Fibroblast of mammary gland (primary cell): ENCODE measurements around the gene GAD1.
A peak's percentile ranks its signal among the peaks of the same experiment; 100 is the strongest.

Experiments
- DNase-seq: peaks from one replicate; pipeline ENCODE4 v3.0.0-alpha.2; 2010; ENCODE audit warnings: low read depth
- H3K4me3 ChIP-seq: 2 replicates; pipeline ENCODE4 v1.5.1; 2011; ENCODE audit warnings: low read depth, mild to moderate bottlenecking, low read length, moderate library complexity; ENCODE audit not compliant: control insufficient read depth
- TF ChIP-seq, protein P1 (sequence below): conservative IDR thresholded peaks from 2 replicates; pipeline ENCODE4 v1.5.1; 2011; ENCODE audit warnings: low read depth, low read length, inconsistent platforms; ENCODE audit not compliant: control insufficient read depth, insufficient read depth

Gene GAD1

DNA sequence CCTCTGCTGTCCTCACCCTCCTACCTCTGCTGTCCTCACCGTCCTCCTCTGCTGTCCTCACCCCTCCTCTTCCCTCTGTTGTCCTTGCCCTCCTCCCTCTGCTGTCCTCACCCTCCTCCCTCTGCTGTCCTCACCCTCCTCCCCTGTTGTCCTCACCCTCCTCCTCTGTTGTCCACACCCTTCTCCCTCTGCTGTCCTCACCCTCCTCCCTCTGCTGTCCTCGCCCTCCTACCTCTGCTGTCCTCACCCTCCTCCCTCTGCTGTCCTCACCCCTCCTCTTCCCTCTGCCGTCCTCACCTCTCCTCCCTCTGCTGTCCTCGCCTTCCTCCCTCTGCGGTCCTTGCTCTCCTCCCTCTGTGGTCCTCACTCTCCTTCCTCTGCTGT lies 11.8 kb downstream of the GAD1 start:
- no peak overlapping the region for H3K4me3 ChIP-seq
- no peak for DNase-seq
- TF ChIP-seq, protein P1, sequence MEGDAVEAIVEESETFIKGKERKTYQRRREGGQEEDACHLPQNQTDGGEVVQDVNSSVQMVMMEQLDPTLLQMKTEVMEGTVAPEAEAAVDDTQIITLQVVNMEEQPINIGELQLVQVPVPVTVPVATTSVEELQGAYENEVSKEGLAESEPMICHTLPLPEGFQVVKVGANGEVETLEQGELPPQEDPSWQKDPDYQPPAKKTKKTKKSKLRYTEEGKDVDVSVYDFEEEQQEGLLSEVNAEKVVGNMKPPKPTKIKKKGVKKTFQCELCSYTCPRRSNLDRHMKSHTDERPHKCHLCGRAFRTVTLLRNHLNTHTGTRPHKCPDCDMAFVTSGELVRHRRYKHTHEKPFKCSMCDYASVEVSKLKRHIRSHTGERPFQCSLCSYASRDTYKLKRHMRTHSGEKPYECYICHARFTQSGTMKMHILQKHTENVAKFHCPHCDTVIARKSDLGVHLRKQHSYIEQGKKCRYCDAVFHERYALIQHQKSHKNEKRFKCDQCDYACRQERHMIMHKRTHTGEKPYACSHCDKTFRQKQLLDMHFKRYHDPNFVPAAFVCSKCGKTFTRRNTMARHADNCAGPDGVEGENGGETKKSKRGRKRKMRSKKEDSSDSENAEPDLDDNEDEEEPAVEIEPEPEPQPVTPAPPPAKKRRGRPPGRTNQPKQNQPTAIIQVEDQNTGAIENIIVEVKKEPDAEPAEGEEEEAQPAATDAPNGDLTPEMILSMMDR = no peak

DNA sequence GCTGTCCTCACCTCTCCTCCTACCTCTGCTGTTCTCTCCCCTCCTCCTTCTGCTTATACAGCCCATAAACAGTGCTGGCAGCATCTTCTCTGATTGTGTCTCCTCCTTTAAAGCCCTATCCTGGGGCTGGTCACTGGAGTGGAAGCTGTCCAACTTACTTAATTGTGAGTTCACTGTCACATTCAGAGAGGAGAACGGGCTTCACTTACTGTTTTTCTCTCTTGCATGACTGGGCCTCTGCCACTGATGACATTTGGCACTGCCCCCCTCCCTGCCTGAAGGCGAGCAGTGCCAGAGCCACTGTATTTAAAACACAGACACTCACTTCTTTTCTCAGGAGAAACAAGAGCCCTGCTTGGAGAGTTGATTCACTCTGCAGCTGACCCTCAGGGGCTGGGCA lies 12.3 kb downstream of the GAD1 start:
- TF ChIP-seq, protein P1 = no peak

DNA sequence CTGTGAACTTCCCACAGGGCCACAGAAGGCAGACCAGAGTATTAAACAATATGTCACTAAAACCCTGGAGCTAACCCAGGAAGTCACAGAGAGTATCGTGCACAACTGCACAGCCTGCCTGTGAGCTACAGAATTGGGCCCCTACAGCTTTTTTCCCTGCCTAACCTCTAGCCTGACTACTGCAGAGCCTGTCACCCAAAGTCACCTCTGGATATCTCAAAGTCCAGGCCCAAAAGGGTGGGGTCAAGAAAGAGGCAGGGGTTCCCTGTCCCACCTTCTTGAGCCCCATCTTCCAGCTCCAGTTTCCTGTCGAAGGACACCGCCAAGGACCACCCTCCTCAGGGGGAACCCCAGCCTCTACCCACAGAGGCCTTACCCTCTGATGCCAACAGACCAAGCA lies 13.5 kb downstream of the GAD1 start:
- DNase-seq = no peak
- TF ChIP-seq, protein P1 = no peak
- no peak overlapping the region for H3K4me3 ChIP-seq

More for the DNA sequence above, 12.3 kb downstream of the GAD1 start:
- DNase-seq = no peak
- no peak overlapping the region for H3K4me3 ChIP-seq

DNA sequence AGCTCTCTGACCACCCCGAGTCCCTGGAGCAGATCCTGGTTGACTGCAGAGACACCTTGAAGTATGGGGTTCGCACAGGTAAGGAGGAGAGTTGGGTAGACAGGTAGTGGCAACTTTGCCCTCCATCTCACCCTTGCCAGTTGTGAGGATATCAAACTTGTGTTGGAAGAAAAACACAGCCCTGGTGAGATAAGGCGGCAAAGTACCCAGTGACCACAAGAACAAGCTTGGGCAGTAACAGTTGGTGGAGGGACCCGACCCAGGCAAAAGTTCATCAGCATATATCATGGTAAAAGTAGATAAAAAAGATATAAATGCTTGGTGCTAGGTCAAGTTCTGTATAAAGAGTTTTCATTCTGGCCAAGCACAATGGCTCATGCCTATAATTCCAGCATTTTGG lies 14.4 kb downstream of the GAD1 start:
- no peak for DNase-seq
- TF ChIP-seq, protein P1 = no peak
- H3K4me3 ChIP-seq = no peak overlapping the region

DNA sequence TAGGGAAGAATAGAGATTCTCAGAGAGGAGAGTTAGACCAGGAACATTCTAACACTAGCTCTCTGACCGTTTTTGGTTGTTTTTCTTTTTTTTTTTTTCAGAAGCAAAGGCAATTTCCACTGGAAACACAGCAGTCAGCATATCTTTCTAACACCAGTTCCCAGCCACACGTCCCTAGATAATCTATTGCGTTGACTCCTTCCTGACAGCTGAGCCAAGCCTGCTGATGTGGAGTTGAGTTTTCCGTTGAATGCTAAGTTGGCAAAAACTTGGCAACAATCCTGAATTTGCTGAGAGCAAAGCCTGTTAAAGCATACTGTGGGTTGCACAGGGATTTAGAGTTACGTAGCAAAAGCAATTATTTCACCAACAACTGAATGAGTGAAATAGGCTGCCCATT lies 19.3 kb downstream of the GAD1 start:
- H3K4me3 ChIP-seq = no peak overlapping the region
- TF ChIP-seq, protein P1 = no peak
- DNase-seq = no peak

DNA sequence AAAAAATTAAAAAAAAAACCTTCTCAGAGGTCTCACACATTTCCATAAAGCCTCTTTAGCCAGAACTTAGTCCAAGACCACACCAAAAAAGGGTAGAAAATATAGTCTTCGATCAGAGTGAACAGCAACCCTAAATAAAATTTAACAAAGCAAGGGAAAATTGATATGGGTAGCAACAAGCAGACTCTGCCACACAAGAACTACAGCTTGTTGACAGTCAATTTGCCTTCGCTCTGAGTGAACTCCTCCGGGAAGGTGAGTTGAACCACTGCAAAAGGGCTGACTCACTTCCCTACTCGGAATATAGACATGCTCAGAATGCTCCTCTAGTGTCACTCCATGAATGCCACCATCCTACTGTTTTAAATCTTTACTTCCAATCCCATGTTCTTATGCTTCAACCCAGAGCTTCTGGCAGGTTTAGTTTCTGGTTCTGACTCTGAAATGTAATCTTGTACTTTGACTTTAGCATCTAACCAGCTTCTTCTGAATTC lies 24.1 kb downstream of the GAD1 start:
- H3K4me3 ChIP-seq = no peak overlapping the region
- TF ChIP-seq, protein P1 = no peak
- DNase-seq = no peak

DNA sequence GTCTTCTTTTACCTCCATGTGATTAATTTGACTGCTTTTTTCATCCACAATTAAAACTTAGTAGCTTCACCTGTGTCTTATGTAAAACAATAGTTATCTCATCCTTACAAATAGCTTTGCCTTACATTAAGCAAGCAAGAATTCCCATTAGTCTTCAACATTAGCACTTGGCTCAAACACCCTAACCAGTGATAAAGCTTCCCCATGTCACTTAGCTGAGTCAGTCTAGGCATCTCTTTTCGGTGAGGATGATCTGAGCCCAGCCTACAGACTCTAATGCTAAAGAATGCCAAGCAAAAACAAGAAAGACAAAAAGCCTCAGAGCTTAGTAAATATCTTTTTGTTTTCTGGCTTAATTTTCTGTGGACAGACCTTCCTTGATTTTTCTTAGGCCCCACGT lies 26.1 kb downstream of the GAD1 start:
- peak; percentile 43 for DNase-seq
- TF ChIP-seq, protein P1 = no peak

More for the DNA sequence above, 26.1 kb downstream of the GAD1 start:
- no peak overlapping the region for H3K4me3 ChIP-seq
